HG02970 (cell line): Measurements from ENCODE around the gene EIF2S2.

Experiments used
- ATAC-seq: cut with Tn5 transposase; IDR thresholded peaks from one replicate; pipeline ENCODE4 v1.9.1; 2021; ENCODE audit warnings: mild to moderate bottlenecking, moderate library complexity, moderate number of reproducible peaks; ENCODE audit not compliant: unreplicated experiment, low FRiP score

Gene EIF2S2

DNA sequence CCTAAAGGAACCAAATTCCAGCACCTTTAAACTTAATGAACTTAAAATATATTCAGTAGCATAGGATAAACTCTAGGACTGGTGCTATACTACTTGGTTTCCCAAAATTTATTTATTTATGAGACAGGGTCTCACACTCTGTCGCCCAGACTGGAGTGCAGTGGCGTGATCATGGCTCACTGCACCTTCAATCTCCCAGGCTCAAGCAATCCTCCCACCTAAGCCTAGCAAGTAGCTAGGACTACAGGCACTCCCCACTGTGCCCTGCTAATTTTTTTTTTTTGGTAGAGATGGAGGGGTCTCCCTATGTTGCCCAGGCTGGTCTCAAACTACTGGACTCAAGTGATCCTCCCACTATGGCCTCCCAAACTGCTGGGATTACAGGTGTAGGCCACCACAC, 21.4 kb downstream of the EIF2S2 start:
- no peak for ATAC-seq

DNA sequence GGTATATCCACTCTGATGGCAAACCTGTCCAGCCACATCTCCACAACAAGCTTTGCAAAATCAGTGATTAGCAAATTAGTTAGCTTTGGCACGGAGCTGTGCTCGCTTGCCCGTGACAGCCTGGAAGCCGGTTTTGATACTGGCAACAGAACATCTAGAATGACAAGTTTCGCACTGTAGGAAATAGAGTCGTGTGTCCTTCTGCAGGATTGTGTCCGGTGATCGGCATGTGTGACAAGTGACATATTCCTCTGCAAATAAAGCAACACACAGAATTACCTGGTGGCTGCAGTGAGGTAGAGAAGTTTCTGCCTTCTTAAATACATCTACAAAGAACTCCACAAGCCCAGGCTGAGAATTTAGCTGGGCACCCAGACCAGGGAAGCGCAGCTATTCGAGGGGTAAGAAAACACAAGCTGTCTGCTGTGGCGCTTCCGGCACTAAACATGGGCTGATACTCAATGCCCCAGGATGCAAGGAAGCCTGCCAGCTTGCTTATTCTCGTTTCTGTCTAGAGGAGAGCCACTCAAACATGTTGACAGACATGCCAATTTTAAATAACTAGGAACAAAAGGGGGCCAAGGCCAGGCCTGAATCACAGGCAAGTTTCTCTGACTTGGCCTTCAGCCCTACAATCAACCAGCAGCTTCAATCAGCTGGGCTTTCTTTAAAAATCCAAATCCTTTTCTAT, 22.2 kb downstream of the EIF2S2 start:
- ATAC-seq, result no peak

GRCh38 chr20:34089175-34089479, 22.9 kb downstream of the EIF2S2 start:
- no peak for ATAC-seq

DNA sequence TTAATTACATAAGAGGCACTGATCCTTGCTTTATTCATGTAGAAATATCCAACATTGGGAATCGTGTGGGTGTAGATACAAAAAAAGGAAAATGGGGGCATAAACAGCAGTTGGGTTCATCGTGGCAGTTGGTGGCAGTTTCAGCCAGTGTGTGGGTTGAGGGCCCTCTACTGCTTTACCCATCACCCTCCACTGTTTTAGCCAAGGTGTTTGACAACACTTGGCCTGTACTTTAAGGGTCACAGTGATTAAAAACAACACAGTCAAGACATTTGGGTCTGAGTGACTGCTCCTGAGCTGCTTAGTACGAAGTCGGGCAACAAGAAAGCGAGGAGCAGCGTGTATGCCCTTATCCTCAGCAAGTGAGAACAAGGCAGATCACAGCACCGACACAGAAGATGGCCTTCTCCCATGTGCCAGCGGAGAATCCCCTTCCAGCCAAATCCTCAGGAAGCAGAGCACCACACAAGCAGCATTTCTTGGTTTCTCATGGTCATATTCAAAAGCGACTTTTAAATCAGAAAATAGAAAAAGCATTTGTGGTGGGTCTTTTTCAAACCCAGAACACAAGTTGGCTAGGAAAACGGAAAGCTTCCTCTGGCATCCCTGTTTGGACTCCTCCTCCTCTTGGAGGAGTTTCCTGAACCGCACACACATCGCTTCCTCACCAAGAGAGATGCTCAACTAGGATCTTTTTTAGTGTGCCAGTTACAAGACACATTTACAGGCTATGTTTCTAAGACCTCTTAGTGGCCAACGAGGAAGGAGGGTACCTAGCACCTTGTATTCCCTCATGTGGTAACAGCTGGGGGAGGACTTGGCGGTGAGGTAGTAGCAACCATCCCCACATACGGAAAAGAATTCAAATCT, 23.5 kb downstream of the EIF2S2 start:
- no peak for ATAC-seq

DNA sequence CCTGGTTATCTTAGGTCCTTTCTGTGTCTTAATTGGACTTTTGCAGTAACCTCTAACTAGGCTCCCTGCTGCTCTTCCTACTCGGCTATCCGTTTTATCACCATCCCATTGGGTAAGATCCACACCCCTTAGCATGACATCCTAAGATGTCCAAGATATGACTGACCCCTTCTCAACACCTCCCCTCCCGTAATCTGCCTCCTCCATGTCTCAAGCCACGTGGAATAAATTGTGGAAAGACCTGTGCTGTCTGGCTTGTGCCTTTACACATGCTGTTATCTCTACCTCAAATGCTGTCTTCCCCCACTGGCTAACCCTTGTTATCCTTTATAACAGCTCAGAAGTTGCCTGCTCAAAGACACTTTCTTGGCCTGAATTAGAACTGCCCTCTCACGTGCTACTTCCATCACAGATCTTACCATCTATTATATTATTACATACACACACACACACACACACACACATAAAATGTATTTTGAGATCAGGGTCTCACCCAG, 26.5 kb downstream of the EIF2S2 start:
- ATAC-seq, result no peak

- no peak for ATAC-seq
Measured at GRCh38 chr20:34084227-34084923, 27.7 kb downstream of the EIF2S2 start.

DNA sequence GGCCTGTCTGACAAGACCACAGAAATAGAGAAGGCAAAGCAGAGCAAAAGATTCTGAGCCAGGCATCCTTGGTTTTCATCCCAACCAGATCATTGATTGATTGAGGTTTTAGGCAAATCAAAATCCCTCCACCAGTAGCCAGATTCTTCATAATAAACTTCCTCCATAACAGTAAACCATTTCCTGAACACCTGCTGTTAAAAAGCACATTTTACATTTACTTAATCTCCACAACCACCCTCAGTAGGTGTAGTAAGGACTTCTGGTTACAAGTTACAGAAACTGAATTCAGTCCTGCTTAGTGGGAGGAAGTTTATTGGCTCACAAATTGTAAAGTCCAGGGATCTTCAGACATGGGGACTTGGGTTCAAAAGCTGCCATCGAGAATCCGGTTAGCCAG, 28.3 kb downstream of the EIF2S2 start:
- ATAC-seq, result no peak

GRCh38 chr20:34083137-34083536, 28.9 kb downstream of the EIF2S2 start:
- no peak for ATAC-seq

- ATAC-seq, result no peak
Measured at GRCh38 chr20:34082232-34082887, 29.7 kb downstream of the EIF2S2 start.

DNA sequence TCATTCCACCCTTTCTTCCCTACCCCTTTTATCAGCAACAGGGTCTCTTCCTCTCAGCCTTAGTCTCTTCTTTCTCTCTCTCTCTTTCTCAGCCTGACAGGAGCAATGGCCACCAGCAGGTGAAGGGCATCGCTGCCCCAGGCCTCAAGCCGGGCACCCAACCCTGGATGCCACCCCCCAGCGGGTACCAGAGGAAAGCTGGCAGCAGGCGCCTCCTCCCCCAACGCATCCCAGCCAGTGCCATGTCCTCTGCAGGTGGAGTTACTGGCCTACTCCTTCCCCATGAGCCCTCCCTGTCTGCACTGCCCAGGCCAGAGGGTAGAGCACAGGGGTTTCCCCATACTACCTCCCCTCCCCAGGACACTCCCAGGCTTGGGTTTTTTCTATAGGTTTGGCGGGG, 32.2 kb downstream of the EIF2S2 start:
- ATAC-seq, result no peak

DNA sequence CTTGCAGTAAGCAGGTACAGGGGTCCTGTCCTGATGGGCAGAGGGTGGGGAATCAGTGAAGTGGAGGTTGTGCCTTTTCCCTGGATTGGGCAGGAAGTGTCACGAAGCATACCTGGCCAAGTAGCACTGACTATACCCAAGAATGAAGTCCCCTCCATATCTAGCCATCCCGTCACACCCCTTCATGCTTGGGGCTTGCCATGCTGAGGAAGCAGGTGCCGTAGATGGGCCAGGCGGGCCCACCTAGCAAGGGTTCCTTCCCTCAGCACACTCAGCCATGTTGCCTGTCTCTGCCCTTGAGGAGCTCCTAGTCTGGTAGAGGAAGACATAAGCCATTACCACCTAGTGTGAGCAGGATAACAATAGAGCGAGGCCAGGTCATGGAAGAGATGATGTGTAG, 33.5 kb downstream of the EIF2S2 start:
- ATAC-seq, result no peak

- ATAC-seq, result no peak
Measured at GRCh38 chr20:34076952-34077351, 35.1 kb downstream of the EIF2S2 start.

- no peak for ATAC-seq
Measured at GRCh38 chr20:34075647-34076046, 36.4 kb downstream of the EIF2S2 start.

DNA sequence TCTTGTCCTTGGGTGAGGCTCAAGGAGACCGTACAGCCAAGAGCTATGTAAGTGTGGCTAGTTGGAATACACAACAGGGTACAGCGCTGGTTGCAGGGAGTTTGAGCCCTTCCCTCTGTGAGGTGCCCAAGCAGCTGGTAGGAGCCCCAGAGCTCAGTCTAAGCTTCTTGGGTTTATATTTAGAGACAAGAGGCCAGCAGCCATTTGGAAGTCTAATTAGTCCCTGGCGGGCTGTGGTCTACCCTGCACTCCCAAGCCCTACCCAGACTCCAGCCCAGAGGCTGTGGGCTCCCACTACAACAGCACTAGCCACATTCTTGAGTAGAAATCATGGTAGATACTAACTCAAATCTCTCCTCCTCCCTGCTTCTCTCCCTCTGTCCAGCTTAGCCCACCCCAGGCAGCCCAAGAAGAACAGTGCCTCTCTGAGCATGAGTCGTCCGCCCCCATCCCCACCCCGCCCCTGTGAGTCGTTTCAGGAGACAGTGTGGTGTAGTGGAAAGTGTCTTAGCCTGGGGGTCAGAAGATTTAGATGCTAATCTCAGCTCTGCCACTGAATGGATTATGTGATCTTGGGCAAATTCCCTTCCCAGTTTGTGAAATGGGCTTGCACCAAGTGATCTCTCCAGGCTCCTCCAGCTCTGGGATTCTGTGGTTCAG, 37.8 kb downstream of the EIF2S2 start:
- ATAC-seq, result no peak

DNA sequence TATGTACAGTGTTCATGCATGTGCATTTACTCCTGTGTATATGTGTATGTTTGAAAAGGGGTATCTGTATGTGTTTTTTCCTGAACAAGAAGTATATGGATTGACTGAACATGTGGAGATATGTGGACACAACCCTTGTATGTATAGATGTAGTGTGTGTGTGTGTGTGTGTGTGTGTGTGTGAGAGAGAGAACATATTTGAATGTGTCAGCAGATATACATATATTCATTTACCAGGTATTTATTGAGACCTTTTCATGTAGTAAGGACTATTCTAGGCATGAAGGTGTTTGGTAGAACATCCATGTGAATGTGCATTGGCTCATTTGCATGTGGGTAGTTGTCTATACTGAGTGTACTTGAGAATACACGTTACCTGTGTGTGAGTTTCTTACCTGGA, 39.3 kb downstream of the EIF2S2 start:
- no peak for ATAC-seq

- no peak for ATAC-seq
Measured at GRCh38 chr20:34072076-34072475, 40.0 kb downstream of the EIF2S2 start.

DNA sequence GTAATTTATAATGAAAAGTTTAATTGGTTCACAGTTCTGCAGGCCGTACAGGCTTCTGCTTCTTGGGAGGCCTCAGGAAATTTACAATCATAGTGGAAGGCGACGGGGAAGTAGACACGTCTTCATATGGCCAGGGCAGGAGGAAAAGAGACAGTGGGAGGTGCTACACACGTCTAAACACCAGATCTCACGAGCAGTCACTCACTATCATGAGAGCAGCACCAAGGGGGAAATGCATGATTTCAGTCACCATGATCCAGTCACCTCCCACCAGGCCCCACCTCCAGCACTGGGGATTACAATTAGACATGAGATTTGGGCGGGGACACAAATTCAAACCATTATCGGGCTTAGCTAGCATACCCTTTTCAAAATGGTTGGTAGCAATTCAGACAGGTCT, 41.2 kb downstream of the EIF2S2 start:
- no peak for ATAC-seq

DNA sequence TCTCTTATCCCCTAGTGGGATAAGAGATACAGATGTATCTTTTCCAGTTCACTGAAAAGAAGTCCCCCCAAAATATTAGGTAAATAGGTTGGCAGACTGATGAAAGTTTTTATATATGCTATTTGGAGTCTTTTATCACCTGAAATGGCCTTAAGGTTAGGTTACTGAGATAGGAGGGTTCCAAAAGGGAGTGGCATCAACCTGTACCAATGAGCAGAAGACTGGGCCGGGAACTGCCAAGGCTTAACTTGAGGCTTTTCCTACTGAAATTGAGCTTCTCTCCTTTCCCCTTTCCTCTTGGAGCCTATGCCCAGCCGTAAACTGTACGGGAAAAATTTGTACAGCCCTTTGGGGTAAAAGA, 42.0 kb downstream of the EIF2S2 start:
- no peak for ATAC-seq

DNA sequence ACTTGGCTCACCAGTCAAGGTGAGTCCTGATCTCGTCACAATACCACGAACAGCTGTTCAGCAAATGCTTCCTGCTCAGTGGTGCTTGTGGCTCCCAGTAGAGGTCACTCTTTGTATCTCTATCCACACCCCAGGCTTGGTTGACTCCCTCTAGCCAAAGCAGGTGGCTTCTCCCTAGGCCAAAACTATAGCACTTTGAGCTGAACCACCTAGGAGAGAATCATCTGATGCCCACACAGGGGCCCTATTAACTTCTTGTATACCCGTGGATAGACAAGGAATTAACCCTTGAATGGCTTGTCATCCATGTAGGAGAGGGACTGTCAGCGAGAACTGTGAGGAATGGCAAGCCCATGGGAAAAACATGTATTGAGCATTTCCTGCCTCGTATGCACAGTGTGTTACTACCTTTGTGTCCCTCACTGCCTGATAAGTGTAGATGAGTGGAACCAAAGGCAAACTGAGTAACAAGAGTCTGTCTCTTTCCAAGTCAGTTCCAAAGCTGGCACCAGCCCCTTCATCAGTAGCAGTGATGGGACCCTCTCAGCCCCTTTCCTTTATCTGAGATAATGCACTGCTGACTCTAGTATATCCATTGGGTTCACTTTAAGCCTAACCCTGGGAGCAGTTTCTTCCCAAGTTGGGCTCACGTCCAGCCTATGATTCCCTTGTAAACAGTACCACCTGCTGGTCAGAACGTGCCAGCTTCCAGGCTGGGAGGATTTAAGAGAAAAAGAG, 42.5 kb downstream of the EIF2S2 start:
- no peak for ATAC-seq

GRCh38 chr20:34068001-34068400, 44.0 kb downstream of the EIF2S2 start:
- ATAC-seq, result no peak
